Lung (tissue), 12 donors: Measurements from ENCODE around the gene ZBTB7A. TPM values are rescaled to one million over a fixed set of nuclear protein-coding genes. Genes with fewer than 3 reads are reported as not detected.

Source experiments
- ATAC-seq: fragments of 200-7000 bp; cut with Tn5 transposase; one replicate; pipeline ENCODE4 v1.9.1; 2020; ENCODE audit warnings: moderate number of reproducible peaks; ENCODE audit not compliant: insufficient read depth, low FRiP score
- DNase-seq, 3 donors: peaks; one replicate each; pipeline ENCODE4 v3.0.0-alpha.2; 2013 to 2017
- H3K27ac ChIP-seq, 2 donors: one replicate each; pipeline ENCODE4 v1.5.1; 2013; ENCODE audit warnings: mild to moderate bottlenecking in 2 of 2, moderate library complexity in 2 of 2, control low read depth in 1 of 2, inconsistent platforms in 1 of 2, low read depth in 1 of 2, low read length in 1 of 2
- H3K27me3 ChIP-seq, 3 donors: one replicate each; pipeline ENCODE4 v1.5.1; 2013; ENCODE audit warnings: low read length in 2 of 3; ENCODE audit not compliant: control insufficient read depth in 3 of 3, insufficient read depth in 3 of 3
- H3K36me3 ChIP-seq, 4 donors: one replicate each; pipeline ENCODE4 v1.5.1; 2013; ENCODE audit warnings: low read length in 4 of 4, mild to moderate bottlenecking in 1 of 4, moderate library complexity in 1 of 4; ENCODE audit not compliant: control insufficient read depth in 4 of 4, insufficient read depth in 4 of 4
- H3K4me1 ChIP-seq, 5 donors: one replicate each; pipeline ENCODE4 v1.5.1; 2013; ENCODE audit warnings: low read length in 5 of 5, mild to moderate bottlenecking in 2 of 5, moderate library complexity in 1 of 5; ENCODE audit not compliant: control insufficient read depth in 5 of 5, insufficient read depth in 5 of 5
- H3K4me3 ChIP-seq: one replicate; pipeline ENCODE4 v1.5.1; 2013; ENCODE audit warnings: mild to moderate bottlenecking, control low read depth, moderate library complexity
- H3K9ac ChIP-seq, 2 donors: one replicate each; pipeline ENCODE4 v1.5.1; 2013; ENCODE audit warnings: low read length in 2 of 2, control low read depth in 1 of 2; ENCODE audit not compliant: insufficient read depth in 1 of 2
- H3K9me3 ChIP-seq, 4 donors: one replicate each; pipeline ENCODE4 v1.5.1; 2013; ENCODE audit warnings: low read length in 3 of 4, mild to moderate bottlenecking in 1 of 4, moderate library complexity in 1 of 4; ENCODE audit not compliant: control insufficient read depth in 4 of 4, insufficient read depth in 3 of 4
- CTCF ChIP-seq: IDR thresholded peaks from 2 replicates; pipeline ENCODE4 v1.5.1; 2012; ENCODE audit warnings: mild to moderate bottlenecking; ENCODE audit errors: control extremely low read depth, extremely low read depth
- WGBS, 2 donors: extraction: QIAGEN DNeasy Blood & Tissue Kit; methylation state at CpG; one replicate each; pipeline ENCODE4 v1.1.7; 2013; 5-methylcytosine and 5-hydroxymethylcytosine counted together
- polyA plus RNA-seq, 2 donors: library from polyadenylated mRNA; stranded (reverse); fragments of 200-250 nt; gene quantifications; one replicate each; pipeline ENCODE4 v1.2.1, GENCODE V29; 2013
- total RNA-seq, 2 donors: library from RNA; depleted of rRNA in 1 of 2; stranded (reverse); fragments of >200 nt in 1 of 2; gene quantifications; one replicate each; pipeline ENCODE4 v1.2.1, GENCODE V29; 2014 to 2021
- donor health status: control.
- donor health status: control.
- donor health status: Bipolar disorder and iron deficiency.
- donor health status: healthy.
- donor health status: DM: yes; HTN: yes; CAD: no.

The ZBTB7A gene
- total and polyA plus RNA-seq, 4 donors = 13.4 to 68.0 (median 19.5) TPM

- Histone ChIP-seq H3K4me3 (no peak overlapping the region), H3K9me3 (no peaks in the 10 kb centered on the region), H3K27ac (no peak overlapping the region), H3K4me1 (no peaks in the 10 kb centered on the region), H3K27me3 (no peaks in the 10 kb centered on the region), H3K36me3 (peaks cover 4 to 65% (median 23%) of the 10 kb centered on the region in 4 donors), H3K9ac (no peak overlapping the region)
- WGBS, 2 donors = 87 to 88% methylated on average over 10 of the region's 10 CpGs
- no peak for ATAC-seq
- no peak for DNase-seq
- no peak for TF ChIP-seq CTCF
Measured at GRCh38 chr19:4035582-4035981, 31.1 kb downstream of the ZBTB7A start.

- no peaks in the 10 kb centered on the region for H3K9me3 ChIP-seq
- WGBS, 2 donors = 84 to 86% methylated on average over 19 of the region's 19 CpGs
- H3K27me3 ChIP-seq = no peaks in the 10 kb centered on the region
- no peak overlapping the region for H3K9ac ChIP-seq
- peaks cover 4 to 66% (median 23%) of the 10 kb centered on the region in 4 donors for H3K36me3 ChIP-seq
- ATAC-seq (no peak), DNase-seq (no peak)
- no peak overlapping the region for H3K4me3 ChIP-seq
- no peaks in the 10 kb centered on the region for H3K4me1 ChIP-seq
- no peak for TF ChIP-seq CTCF
- no peak overlapping the region for H3K27ac ChIP-seq
Measured at GRCh38 chr19:4035018-4035566, 31.6 kb downstream of the ZBTB7A start.

GRCh38 chr19:4034048-4035017, 32.4 kb downstream of the ZBTB7A start:
- no peak for TF ChIP-seq CTCF
- DNase-seq = no peak
- Histone ChIP-seq H3K9me3 (no peaks in the 10 kb centered on the region), H3K27ac (no peak overlapping the region), H3K9ac (no peak overlapping the region), H3K4me3 (no peak overlapping the region), H3K4me1 (no peaks in the 10 kb centered on the region), H3K36me3 (peaks cover 4 to 66% (median 22%) of the 10 kb centered on the region in 4 donors), H3K27me3 (no peaks in the 10 kb centered on the region)
- WGBS, 2 donors = 89 to 90% methylated on average over 34 of the region's 34 CpGs
- no peak for ATAC-seq
